ENCODE data around the gene HAPSTR1. TPM values are rescaled to one million over a fixed set of nuclear protein-coding genes. Genes with fewer than 3 reads are reported as not detected.

The HAPSTR1 gene
- total and polyA plus RNA-seq, 2 of the 8 experiments (the other 6 are each of a cell fraction or from before 2014, with no cell fraction given) = 11.9 to 66.1 TPM

DNA sequence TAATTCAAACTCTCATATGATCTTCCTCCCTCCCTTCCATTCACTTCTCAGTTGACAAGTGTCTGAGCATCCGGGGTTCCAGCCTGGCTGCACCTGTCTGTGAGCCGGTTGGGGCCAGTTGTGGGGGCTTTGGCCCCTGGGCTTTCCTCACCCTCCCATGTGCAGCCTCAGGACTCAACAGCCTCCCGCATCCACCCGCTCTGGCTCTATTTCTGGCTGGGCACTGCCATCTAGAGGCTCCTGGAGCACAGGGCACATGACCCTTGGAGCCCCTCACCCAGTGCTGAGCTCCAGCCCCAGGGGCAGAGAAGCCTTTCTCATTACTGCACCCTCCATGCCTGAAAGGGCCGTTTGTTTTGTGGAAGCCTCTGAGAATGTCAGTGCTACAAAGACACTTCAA lies 43.3 kb downstream of the HAPSTR1 start (continued):
- TF ChIP-seq, protein P1, sequence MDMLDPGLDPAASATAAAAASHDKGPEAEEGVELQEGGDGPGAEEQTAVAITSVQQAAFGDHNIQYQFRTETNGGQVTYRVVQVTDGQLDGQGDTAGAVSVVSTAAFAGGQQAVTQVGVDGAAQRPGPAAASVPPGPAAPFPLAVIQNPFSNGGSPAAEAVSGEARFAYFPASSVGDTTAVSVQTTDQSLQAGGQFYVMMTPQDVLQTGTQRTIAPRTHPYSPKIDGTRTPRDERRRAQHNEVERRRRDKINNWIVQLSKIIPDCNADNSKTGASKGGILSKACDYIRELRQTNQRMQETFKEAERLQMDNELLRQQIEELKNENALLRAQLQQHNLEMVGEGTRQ (IDR thresholded peaks at IDR 0.05; ENCODE audit: low read length) = peak; percentile 63

Measured in H1 (cell line).